Measurements from ENCODE around the gene OSTN. TPM values are rescaled to one million over a fixed set of nuclear protein-coding genes. Genes with fewer than 3 reads are reported as not detected.
A peak's percentile ranks its signal among the peaks of the same experiment; 100 is the strongest.
"Not testable (repeated sequence)": the region's sequence is repeated elsewhere in the genome, so short reads cannot be mapped to it uniquely, and the experiment has no call there.

OSTN gene
- total and polyA plus RNA-seq, 10 donors = 0.03 TPM; not detected in 9

- intact Hi-C loops (cut with DNase I; ENCODE audit: low total_unique reads) = loop anchor here (10.0 kb wide), 1 partner anchor 139 kb away; no protein-coding TSS in a partner anchor
- H3K4me1 ChIP-seq = peaks cover 0 to 31% (median 6%) of the 10 kb centered on the region in 6 donors
- not testable (repeated sequence) for H3K36me3 ChIP-seq; DNase-seq; H3K27me3 ChIP-seq (replicated peaks in 1 of 7); H3K4me3 ChIP-seq; H3K9me3 ChIP-seq
- peak overlapping the region in 6 of 8 donors; percentile 12 to 77 (median 60) for H3K27ac ChIP-seq
- peak in 1 of 3 donors; percentile 61 for TF ChIP-seq POLR2AphosphoS5 (IDR thresholded peaks at IDR 0.05)
- 16 to 43% (median 28%) methylated on average over 5 of the region's 5 CpGs for WGBS, 5 donors
These were observed 47.0 kb downstream of the OSTN start for GRCh38 chr3:191246034-191246433.

GRCh38 chr3:191246630-191247029, 47.6 kb downstream of the OSTN start:
- Histone ChIP-seq H3K9me3 (no peaks in the 10 kb centered on the region), H3K36me3 (no peaks in the 10 kb centered on the region), H3K27me3 (replicated peaks in 1 of 7) (no peaks in the 10 kb centered on the region), H3K4me3 (no peak overlapping the region), H3K27ac (peak overlapping the region in 6 of 8 donors; percentile 12 to 77 (median 60)), H3K4me1 (peaks cover 0 to 31% (median 6%) of the 10 kb centered on the region in 6 donors)
- no peak for TF ChIP-seq POLR2A (IDR thresholded peaks at IDR 0.05)
- TF ChIP-seq CTCF (IDR thresholded peaks at IDR 0.05 in 8 of 11, conservative IDR thresholded peaks at IDR 0.05 in 3 of 11) = no peak
- no peak for TF ChIP-seq POLR2AphosphoS5 (IDR thresholded peaks at IDR 0.05)
- intact Hi-C loops (cut with DNase I; ENCODE audit: low total_unique reads) = loop anchor here (10.0 kb wide), 1 partner anchor 138 kb away; no protein-coding TSS in a partner anchor
- 81 to 97% (median 91%) methylated on average over 1 of the region's 1 CpG for WGBS, 5 donors
- no peak for DNase-seq

- no peaks in the 10 kb centered on the region for H3K36me3 ChIP-seq
- 41 to 54% (median 49%) methylated on average over 6 of the region's 6 CpGs for WGBS, 5 donors
- no peak for TF ChIP-seq POLR2AphosphoS5 (IDR thresholded peaks at IDR 0.05)
- TF ChIP-seq CTCF (IDR thresholded peaks at IDR 0.05 in 8 of 11, conservative IDR thresholded peaks at IDR 0.05 in 3 of 11) = no peak
- no peak for TF ChIP-seq POLR2A (IDR thresholded peaks at IDR 0.05)
- DNase-seq = no peak
- H3K27ac ChIP-seq = peak overlapping the region in 5 of 8 donors; percentile 36 to 69 (median 47)
- peaks cover 0 to 56% (median 27%) of the 10 kb centered on the region in 6 donors for H3K4me1 ChIP-seq
- no peaks in the 10 kb centered on the region for H3K27me3 ChIP-seq (replicated peaks in 1 of 7)
- peak overlapping the region in 1 of 8 donors; percentile 17 for H3K4me3 ChIP-seq
- intact Hi-C loops (cut with DNase I; ENCODE audit: low total_unique reads) = no loop called here
- no peaks in the 10 kb centered on the region for H3K9me3 ChIP-seq
These were observed 54.2 kb downstream of the OSTN start for GRCh38 chr3:191253089-191253799.

- no peak for TF ChIP-seq CTCF (IDR thresholded peaks at IDR 0.05 in 8 of 11, conservative IDR thresholded peaks at IDR 0.05 in 3 of 11)
- TF ChIP-seq POLR2AphosphoS5 (IDR thresholded peaks at IDR 0.05) = no peak
- TF ChIP-seq POLR2A (IDR thresholded peaks at IDR 0.05) = no peak
- WGBS, 5 donors = 44 to 91% (median 79%) methylated on average over 3 of the region's 3 CpGs
- DNase-seq = no peak
- intact Hi-C loops (cut with DNase I; ENCODE audit: low total_unique reads) = no loop called here
- Histone ChIP-seq H3K36me3 (no peaks in the 10 kb centered on the region), H3K27ac (peak overlapping the region in 5 of 8 donors; percentile 6 to 69 (median 36)), H3K27me3 (replicated peaks in 1 of 7) (no peaks in the 10 kb centered on the region), H3K9me3 (no peaks in the 10 kb centered on the region), H3K4me3 (no peak overlapping the region), H3K4me1 (peaks cover 0 to 67% (median 32%) of the 10 kb centered on the region in 6 donors)
These were observed 55.2 kb downstream of the OSTN start for GRCh38 chr3:191254098-191254873.

Measured in spleen (tissue), 11 donors.